ENCODE results near the gene ISG20. TPM values are rescaled to one million over a fixed set of nuclear protein-coding genes. Genes with fewer than 3 reads are reported as not detected.
"Not testable (repeated sequence)": the region's sequence is repeated elsewhere in the genome, so short reads cannot be mapped to it uniquely, and the experiment has no call there.

The ISG20 gene
- total RNA-seq, 1 experiment from 2014 or later, result 0.50 TPM

GRCh38 chr15:88624156-88624970, 14.5 kb upstream of the ISG20 start:
- DNase-seq (ENCODE audit: low read depth in 1 of 2, low spot score in 2 of 2), result no peak
- H3K4me1 ChIP-seq (replicated peaks), result peaks cover 20% of the 10 kb centered on the region
- no peak overlapping the region for H3K27ac ChIP-seq
- H3K4me3 ChIP-seq, result no peak overlapping the region
- no peaks in the 10 kb centered on the region for H3K27me3 ChIP-seq (replicated peaks)
- peaks cover 64% of the 10 kb centered on the region for H3K36me3 ChIP-seq
- H3K9me3 ChIP-seq (replicated peaks), result no peaks in the 10 kb centered on the region

- H3K4me3 ChIP-seq, result no peak overlapping the region
Observed at GRCh38 chr15:88624971-88625490, 13.8 kb upstream of the ISG20 start.

GRCh38 chr15:88625943-88626741, 12.7 kb upstream of the ISG20 start:
- Histone ChIP-seq H3K4me1 (replicated peaks) (peaks cover 14% of the 10 kb centered on the region), H3K36me3 (peaks cover 81% of the 10 kb centered on the region), H3K4me3 (no peak overlapping the region), H3K9me3 (replicated peaks) (no peaks in the 10 kb centered on the region), H3K27ac (no peak overlapping the region), H3K27me3 (replicated peaks) (no peaks in the 10 kb centered on the region)
- DNase-seq (ENCODE audit: low read depth in 1 of 2, low spot score in 2 of 2), result no peak

More at GRCh38 chr15:88624971-88625490, 13.8 kb upstream of the ISG20 start:
- no peaks in the 10 kb centered on the region for H3K27me3 ChIP-seq (replicated peaks)
- H3K27ac ChIP-seq, result no peak overlapping the region
- peaks cover 71% of the 10 kb centered on the region for H3K36me3 ChIP-seq
- H3K4me1 ChIP-seq (replicated peaks), result peaks cover 20% of the 10 kb centered on the region
- no peak for DNase-seq (ENCODE audit: low read depth in 1 of 2, low spot score in 2 of 2)
- H3K9me3 ChIP-seq (replicated peaks), result no peaks in the 10 kb centered on the region

- Histone ChIP-seq H3K27ac (no peak overlapping the region), H3K9me3 (replicated peaks) (no peaks in the 10 kb centered on the region), H3K27me3 (replicated peaks) (no peaks in the 10 kb centered on the region), H3K36me3 (peaks cover 91% of the 10 kb centered on the region), H3K4me1 (replicated peaks) (peaks cover 14% of the 10 kb centered on the region), H3K4me3 (no peak overlapping the region)
- DNase-seq (ENCODE audit: low read depth in 1 of 2, low spot score in 2 of 2), result no peak
Observed at GRCh38 chr15:88627463-88627862, 11.4 kb upstream of the ISG20 start.

- DNase-seq (ENCODE audit: low read depth in 1 of 2, low spot score in 2 of 2), result no peak
- H3K27me3 ChIP-seq (replicated peaks), result no peaks in the 10 kb centered on the region
- H3K36me3 ChIP-seq, result peaks cover 97% of the 10 kb centered on the region
- no peak overlapping the region for H3K4me3 ChIP-seq
- no peak overlapping the region for H3K27ac ChIP-seq
- H3K9me3 ChIP-seq (replicated peaks), result no peaks in the 10 kb centered on the region
- peaks cover 7% of the 10 kb centered on the region for H3K4me1 ChIP-seq (replicated peaks)
Observed at GRCh38 chr15:88628018-88628654, 10.7 kb upstream of the ISG20 start.

- Histone ChIP-seq H3K27ac (no peak overlapping the region), H3K36me3 (peaks cover 93% of the 10 kb centered on the region), H3K27me3 (replicated peaks) (no peaks in the 10 kb centered on the region), H3K4me3 (no peak overlapping the region), H3K4me1 (replicated peaks) (no peaks in the 10 kb centered on the region), H3K9me3 (replicated peaks) (no peaks in the 10 kb centered on the region)
- no peak for DNase-seq (ENCODE audit: low read depth in 1 of 2, low spot score in 2 of 2)
Observed at GRCh38 chr15:88629071-88629470, 9.7 kb upstream of the ISG20 start.

GRCh38 chr15:88630141-88630721, 8.6 kb upstream of the ISG20 start:
- Histone ChIP-seq H3K36me3 (peaks cover 93% of the 10 kb centered on the region), H3K9me3 (replicated peaks) (no peaks in the 10 kb centered on the region), H3K27ac (no peak overlapping the region), H3K4me3 (no peak overlapping the region), H3K27me3 (replicated peaks) (no peaks in the 10 kb centered on the region), H3K4me1 (replicated peaks) (no peaks in the 10 kb centered on the region)
- DNase-seq (ENCODE audit: low read depth in 1 of 2, low spot score in 2 of 2), result no peak

GRCh38 chr15:88630798-88631463, 7.9 kb upstream of the ISG20 start:
- no peak overlapping the region for H3K27ac ChIP-seq
- H3K36me3 ChIP-seq, result peaks cover 95% of the 10 kb centered on the region
- no peaks in the 10 kb centered on the region for H3K27me3 ChIP-seq (replicated peaks)
- no peaks in the 10 kb centered on the region for H3K4me1 ChIP-seq (replicated peaks)
- H3K9me3 ChIP-seq (replicated peaks), result no peaks in the 10 kb centered on the region
- DNase-seq (ENCODE audit: low read depth in 1 of 2, low spot score in 2 of 2), result no peak
- no peak overlapping the region for H3K4me3 ChIP-seq

- peaks cover 90% of the 10 kb centered on the region for H3K36me3 ChIP-seq
- no peaks in the 10 kb centered on the region for H3K4me1 ChIP-seq (replicated peaks)
- H3K27me3 ChIP-seq (replicated peaks), result no peaks in the 10 kb centered on the region
- H3K4me3 ChIP-seq, result no peak overlapping the region
- no peaks in the 10 kb centered on the region for H3K9me3 ChIP-seq (replicated peaks)
- no peak overlapping the region for H3K27ac ChIP-seq
- no peak for DNase-seq (ENCODE audit: low read depth in 1 of 2, low spot score in 2 of 2)
Observed at GRCh38 chr15:88631464-88632028, 7.3 kb upstream of the ISG20 start.

- not testable (repeated sequence) for H3K9me3 ChIP-seq (replicated peaks); H3K4me3 ChIP-seq; DNase-seq (ENCODE audit: low read depth in 1 of 2, low spot score in 2 of 2); H3K27ac ChIP-seq; H3K27me3 ChIP-seq (replicated peaks); H3K4me1 ChIP-seq (replicated peaks)
- H3K36me3 ChIP-seq, result peaks cover 78% of the 10 kb centered on the region
Observed at GRCh38 chr15:88632797-88633196, 6.0 kb upstream of the ISG20 start.

GRCh38 chr15:88634449-88634848, 4.4 kb upstream of the ISG20 start:
- Histone ChIP-seq H3K27ac (no peak overlapping the region), H3K4me1 (replicated peaks) (peaks cover 13% of the 10 kb centered on the region), H3K27me3 (replicated peaks) (no peaks in the 10 kb centered on the region), H3K4me3 (no peak overlapping the region), H3K9me3 (replicated peaks) (no peaks in the 10 kb centered on the region), H3K36me3 (peaks cover 61% of the 10 kb centered on the region)
- no peak for DNase-seq (ENCODE audit: low read depth in 1 of 2, low spot score in 2 of 2)

- H3K4me3 ChIP-seq, result no peak overlapping the region
- H3K4me1 ChIP-seq (replicated peaks), result peaks cover 13% of the 10 kb centered on the region
- H3K36me3 ChIP-seq, result peaks cover 53% of the 10 kb centered on the region
- no peaks in the 10 kb centered on the region for H3K9me3 ChIP-seq (replicated peaks)
- H3K27ac ChIP-seq, result no peak overlapping the region
- no peaks in the 10 kb centered on the region for H3K27me3 ChIP-seq (replicated peaks)
- DNase-seq (ENCODE audit: low read depth in 1 of 2, low spot score in 2 of 2), result no peak
Observed at GRCh38 chr15:88635318-88635717, 3.5 kb upstream of the ISG20 start.

GRCh38 chr15:88636050-88636449, 2.8 kb upstream of the ISG20 start:
- H3K4me3 ChIP-seq, result no peak overlapping the region
- no peak for DNase-seq (ENCODE audit: low read depth in 1 of 2, low spot score in 2 of 2)
- H3K4me1 ChIP-seq (replicated peaks), result peaks cover 13% of the 10 kb centered on the region
- peaks cover 45% of the 10 kb centered on the region for H3K36me3 ChIP-seq
- no peaks in the 10 kb centered on the region for H3K27me3 ChIP-seq (replicated peaks)
- H3K9me3 ChIP-seq (replicated peaks), result no peaks in the 10 kb centered on the region
- H3K27ac ChIP-seq, result no peak overlapping the region
